Bone marrow (tissue), 2 donors: ENCODE measurements around the gene SPACA7.

Source experiments
- DNase-seq, 2 donors: peaks; one replicate each; lab custom pipeline; 2025; lab: John Stamatoyannopoulos, UW

The SPACA7 gene

DNA sequence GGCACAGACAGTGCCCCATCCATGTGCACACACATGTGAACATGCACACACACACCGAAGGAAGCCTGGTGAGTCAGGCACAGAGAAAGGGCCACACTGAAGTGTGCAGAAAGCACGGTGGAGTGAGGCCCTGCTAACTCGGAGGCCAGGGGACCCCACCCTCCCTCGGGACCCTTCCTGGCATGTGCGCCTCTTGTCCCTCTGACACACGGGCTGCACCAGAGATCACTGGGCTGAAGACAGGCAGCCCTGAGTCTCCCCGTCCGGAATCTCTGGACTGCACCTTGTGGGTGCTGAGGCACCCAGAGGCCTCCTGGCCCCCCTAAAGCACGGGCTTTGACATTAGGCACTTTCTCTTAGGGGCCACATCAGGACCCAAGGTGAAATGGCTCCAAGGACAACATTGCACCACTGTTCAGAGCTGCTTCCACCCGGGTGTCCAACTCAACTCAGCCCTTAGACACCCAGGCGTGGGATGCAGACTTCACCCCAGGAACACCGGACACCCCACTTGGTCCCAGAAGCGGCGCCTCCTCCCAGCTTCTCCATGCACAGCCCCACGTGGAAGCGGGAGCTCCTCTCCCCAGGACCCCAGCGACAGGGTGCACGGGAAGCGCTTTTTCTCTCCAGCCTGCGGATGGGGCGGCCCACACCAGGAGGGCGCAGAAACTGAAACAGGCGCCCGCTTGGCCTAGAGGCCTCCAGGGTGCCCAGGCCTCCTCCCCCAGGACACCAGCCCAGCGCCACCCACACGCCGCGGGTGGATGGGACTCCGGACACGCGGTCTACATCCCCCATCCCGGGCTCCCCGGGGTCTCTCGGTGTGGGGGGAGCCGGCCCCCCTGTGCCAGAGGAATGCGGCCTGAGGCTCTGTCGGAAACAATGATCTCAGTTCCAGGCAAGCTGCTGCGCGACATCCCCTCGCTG is 90.2 kb downstream of the SPACA7 start:
- DNase-seq = no peak

DNA sequence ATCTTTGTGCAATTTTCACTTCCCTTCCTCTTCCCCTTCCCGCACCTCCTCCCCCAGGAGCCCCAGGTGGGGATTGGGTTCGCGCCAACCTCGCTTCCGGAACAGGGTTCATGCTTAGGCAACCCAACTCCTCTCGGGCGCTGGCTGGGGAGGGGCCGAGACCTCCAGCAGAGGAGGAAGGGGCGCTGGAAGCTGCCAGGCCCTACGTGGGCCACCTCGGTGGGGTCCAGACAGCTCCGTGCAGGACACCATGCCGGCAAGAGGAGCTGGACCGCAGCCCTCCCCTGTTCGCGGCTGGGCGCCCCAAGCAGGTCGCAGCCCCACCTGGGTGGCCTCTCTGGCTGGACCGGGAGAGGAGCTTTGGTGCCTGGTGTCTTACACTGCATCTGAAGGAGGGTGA is 91.1 kb downstream of the SPACA7 start:
- DNase-seq = no peak

DNA sequence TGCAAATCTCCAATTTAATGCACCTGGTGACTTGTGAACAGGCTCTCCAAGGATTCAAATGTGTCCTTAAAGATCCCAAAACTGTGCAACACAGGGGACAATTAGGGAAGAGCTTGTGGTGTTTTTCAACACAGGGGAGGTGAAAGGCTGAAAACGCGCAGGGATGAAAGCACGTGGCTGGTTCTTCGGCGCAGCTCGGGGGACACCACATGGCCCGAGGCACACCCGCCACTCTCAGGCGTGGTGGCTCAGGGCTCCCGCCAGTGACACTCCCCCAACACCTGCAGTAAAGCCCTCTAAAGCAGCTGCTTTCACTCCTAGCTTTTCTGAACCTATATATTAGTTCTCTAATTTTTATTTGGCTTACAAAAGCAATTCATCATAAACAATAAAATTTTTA is 91.9 kb downstream of the SPACA7 start:
- no peak for DNase-seq

DNA sequence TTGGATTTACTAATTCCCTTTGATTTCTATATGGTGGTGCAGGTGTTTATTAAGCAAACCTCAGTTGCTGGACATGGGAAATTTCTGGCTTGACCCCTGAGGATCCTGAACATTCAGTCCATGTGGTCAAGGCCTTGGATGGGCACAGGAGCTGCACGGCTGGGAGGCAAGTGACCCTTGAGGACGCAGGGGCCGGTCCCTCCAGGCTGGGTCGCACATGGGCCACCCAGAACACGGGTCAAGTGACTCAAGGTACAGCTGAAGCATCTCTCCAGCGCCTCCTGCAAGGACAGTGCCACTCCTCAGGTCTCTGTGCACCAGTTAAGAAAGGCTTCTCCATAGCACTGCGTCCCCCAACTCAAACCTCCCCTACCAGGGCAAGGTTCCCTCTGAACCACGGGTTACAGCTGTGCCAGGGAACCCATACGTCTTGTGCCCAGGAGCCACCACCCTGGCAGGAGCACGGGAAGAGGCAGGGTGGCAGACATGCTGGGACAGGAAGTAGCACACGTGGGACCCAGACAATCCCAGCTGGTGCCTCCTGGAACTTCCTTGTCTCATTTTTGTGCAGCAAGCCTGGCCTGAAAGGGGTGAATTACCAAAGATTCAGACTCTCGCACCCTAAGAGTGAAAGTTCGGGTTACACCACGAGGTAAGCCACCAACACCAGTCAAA is 93.1 kb downstream of the SPACA7 start:
- no peak for DNase-seq

DNA sequence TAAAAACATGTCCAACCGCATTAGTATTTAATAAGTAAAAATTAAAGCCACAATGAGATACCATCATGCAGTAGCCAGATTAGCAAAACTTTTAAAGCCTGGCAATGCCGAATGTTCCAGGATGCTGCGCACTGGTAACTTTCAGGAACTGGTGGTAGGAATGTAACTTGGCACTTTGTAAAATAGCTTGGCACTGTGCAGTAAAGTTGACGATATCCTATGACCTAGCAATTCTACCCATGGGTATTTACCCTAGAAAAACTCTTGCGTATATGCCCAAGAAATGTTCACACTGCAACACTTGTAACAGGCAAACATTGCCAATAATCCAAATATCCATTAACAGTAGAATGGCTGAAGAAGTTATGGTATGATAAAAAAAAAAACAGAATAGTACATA is 97.7 kb downstream of the SPACA7 start:
- no peak for DNase-seq

DNA sequence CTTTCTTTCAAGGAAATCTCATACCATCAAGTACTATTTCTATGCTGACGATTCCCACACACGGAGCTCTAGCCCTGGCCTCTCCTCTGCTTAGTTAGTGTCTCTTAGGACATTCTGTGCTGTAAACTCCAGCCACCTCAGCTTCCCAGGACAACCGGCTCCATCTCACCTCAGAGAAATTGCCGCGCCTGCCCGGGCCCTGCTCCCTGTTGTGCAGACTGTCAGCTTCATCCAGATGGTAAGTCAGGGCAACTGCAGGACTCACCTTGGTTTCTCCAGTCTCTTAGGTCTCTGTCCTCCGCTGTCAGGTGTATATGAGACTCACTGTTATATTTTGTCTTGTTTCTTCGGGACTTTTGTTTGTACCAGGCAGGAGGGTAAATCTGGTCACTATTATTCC is 98.7 kb downstream of the SPACA7 start:
- DNase-seq = no peak

DNA sequence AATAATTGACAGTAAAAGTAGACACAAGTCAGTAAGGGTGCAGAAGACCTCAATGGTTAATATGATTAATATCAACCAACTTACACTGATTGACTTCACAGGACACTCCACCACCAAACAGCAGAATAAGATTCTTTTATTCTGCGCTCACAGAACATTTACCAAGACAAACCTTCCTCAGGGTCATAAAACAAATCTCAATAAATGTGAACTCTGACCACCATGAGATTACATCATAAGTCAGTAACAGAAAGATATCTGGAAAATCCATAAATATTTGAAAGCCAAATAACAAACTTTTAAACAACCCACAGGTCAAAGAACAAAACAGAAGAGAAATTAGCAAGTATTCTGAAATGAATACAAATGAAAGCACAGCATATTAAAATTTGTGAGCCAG is 99.7 kb downstream of the SPACA7 start:
- no peak for DNase-seq

DNA sequence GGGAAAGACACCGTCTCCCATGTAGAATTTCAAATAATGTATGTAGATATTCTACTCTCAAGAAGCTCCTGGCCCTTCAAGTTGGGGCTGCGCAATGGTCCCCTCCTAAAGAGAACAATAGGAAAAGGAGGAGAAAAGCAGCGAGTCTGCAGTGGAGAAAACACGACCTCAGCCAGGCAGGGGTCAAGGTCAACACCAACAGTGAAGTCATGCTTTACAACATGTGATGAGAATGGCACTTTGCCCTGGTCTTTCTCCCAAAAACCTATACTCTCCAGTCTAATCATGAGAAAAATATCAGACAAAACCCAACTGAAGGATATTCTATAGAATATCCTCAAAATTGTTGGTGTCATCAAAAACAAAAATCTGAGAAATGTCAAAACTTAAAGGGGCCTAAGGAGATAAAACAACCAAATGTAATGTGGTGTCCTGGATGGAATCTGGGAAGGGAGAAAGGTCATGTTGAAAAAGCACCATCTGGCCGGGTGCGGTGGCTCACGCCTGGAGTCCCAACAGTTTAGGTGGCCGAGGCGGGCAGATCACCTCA is 101.0 kb downstream of the SPACA7 start:
- no peak for DNase-seq

DNA sequence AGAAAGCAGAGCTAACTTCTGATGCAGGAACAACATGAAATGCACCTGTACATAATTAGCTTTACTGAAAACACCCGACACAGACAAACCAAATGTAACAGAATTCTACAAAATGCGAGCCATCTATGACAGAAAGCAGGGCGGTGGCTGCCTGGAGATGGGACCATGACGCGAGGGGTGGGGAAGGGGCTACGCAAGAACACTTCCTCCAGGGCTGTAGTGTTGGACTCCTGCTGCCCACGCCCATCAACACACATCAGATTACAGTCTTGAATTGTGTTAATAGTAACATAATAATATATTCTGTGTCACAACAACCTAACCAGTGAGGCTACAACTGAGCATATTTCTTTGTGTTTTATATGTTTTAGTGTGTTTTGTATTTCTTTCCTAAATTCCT is 103.2 kb downstream of the SPACA7 start:
- DNase-seq = no peak

DNA sequence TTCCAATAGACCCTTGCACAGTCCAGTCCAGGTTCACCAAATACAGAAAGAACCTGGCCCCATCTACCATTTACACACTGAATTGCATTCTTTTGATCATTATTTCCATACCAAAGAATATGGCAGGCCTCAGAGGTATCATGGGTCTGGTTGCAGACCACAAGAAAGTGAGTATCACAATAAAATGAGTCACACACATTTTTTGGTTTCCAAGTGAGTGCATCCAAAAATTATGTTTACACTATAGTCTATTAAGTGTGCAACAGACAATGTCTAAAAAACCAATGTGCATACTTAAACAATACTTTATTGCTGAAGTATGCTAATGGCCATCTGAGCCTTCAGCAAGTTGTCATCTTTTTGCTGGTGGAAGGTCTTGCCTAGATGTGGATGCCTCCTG is 105.3 kb downstream of the SPACA7 start:
- no peak for DNase-seq

DNA sequence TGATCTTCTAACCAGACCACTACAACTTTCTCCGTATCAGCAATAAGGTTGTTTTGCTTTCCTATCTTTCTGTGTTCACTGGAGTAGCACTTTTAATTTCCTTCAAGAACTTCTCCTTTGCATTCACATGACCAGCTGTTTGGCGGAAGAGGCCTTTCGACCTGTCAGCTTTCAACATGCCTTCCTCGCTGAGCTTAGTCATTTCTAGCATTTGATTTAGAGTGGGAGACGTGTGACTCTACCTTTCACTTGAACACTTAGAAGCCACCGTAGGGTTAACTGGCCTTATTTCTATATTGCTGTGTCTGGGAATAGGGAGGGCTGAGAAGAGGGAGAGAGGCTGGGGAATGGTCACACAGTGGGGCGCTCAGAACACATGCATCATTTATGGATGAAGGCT is 107.1 kb downstream of the SPACA7 start:
- DNase-seq = no peak
